HG03354 (cell line): ENCODE results near the gene MACROD2.

Experiments used
- ATAC-seq: cut with Tn5 transposase; IDR thresholded peaks from one replicate; pipeline ENCODE4 v1.9.1; 2021; ENCODE audit warnings: mild to moderate bottlenecking; ENCODE audit not compliant: unreplicated experiment, poor library complexity, severe bottlenecking

MACROD2 gene

DNA sequence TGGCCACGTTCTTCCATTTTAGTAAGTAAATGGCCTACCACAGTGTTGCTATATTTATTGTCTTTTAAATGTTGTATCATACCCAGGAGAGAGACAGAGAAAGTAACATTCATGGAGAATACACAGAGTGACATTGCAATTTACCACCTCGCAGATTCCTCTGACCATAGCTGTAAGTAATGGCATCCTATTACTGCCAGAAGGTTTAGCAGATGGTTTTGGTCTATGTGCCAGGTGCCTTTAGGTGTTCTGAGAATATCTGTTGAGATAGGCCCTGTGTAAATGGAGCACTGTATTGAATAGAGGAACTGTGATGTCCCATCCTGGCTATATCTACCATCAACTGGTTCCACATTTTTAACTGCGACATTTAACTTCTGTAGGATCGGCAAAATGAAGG, 2018.3 kb downstream of the MACROD2 start:
- no peak for ATAC-seq

DNA sequence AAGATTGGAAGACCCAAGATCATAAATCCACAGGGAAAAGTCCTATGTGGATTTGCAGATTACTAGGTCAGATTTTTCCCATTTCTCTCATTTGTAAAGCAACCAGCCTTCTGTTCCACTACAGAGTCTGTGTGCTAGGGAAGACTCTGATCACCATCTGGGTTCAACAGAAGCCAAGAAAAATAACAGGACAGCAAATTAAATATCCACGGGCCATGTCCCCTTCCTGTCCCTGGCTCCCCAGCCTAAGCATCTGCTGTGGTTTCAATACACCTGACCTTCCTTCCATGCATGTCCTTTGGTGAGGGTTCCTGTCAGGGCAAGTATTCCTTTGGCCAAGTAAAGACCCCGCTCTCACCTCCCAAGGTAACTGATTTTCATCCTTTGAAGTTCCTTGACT, 2019.1 kb downstream of the MACROD2 start:
- no peak for ATAC-seq

GRCh38 chr20:16017656-16018055, 2022.3 kb downstream of the MACROD2 start:
- ATAC-seq = no peak

DNA sequence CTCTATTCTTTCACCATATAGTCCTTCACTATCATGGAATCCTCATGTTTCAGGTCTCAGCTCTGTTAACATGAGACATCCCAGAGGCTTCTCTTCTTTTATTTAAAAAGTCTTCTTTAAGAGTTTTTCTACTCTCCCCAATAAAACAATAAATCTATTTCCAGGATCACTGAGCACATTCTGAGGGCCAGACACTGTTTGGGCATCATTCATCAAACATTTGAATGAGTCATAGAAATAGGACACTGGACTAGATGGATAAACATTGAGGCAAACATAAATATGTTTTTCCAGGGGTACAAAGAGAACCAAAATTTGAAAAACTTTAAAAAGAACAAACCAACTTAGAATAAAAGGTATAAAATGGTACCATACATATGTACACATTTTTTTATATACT, 2023.6 kb downstream of the MACROD2 start:
- ATAC-seq = no peak

GRCh38 chr20:16020971-16021370, 2025.7 kb downstream of the MACROD2 start:
- no peak for ATAC-seq

GRCh38 chr20:16025084-16025483, 2029.8 kb downstream of the MACROD2 start:
- ATAC-seq = no peak

- no peak for ATAC-seq
These were observed 2032.4 kb downstream of the MACROD2 start for GRCh38 chr20:16027686-16028085.

DNA sequence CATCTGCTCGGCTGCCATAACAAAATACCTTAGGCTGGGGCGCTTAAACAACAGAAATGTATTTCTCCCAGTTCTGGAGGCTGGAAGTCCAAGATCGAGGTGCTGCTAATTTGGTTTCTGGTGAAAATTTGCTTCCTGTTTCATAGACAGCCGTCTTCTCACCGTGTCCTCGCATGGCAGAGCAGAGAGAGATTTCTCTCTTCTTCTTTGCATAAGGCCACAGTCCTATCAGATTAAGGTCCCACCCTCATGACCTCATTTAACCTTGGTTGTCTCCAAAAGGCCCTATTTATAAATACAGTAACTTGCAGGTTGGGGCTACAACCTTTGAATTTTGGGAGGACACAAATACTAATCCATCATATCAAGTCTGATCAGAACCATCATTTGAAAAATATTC, 2033.6 kb downstream of the MACROD2 start:
- peak; percentile 86 for ATAC-seq

- ATAC-seq = no peak
These were observed 2034.9 kb downstream of the MACROD2 start for GRCh38 chr20:16030253-16030652.

GRCh38 chr20:16035576-16035975, 2040.3 kb downstream of the MACROD2 start:
- ATAC-seq = no peak

DNA sequence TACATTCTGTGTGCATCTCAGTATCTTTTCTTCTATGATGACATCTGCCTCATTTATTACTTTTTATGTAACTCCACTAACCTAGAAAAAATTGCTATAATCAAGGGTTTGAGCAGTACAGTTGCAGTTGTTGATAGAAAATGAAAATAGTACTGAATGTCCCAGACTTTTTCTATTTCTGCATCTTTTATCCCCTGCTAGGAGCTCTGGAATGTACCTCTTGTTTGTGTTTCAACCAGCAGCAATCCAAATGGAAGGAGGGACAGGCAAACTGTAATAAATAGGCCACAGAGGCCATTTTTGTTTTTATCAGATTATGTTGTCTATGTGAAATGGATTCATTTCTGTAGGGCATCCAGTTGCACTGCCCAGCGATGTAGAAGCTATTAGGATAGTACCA, 2041.0 kb downstream of the MACROD2 start:
- ATAC-seq = no peak

- no peak for ATAC-seq
These were observed 2045.4 kb downstream of the MACROD2 start for GRCh38 chr20:16040742-16041141.

DNA sequence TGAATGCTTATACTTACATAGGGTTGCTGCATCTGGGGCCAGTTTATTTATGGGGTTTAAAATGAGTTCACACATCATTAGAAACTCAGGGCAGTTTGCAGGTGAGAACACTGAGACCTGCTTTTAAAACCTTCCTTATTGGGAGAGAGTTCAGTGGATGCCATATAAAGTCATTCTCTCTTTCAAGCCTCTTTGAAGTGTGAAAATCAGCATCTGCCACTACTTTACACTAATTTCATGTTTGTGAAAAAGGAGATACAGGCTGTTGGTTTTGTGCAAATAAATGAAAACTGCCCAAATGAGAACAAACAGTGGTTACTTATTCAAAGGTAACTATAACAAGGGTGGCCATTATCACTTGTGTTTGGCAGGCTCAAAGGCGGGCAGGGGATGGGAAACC, 2047.4 kb downstream of the MACROD2 start:
- ATAC-seq = no peak

GRCh38 chr20:16043931-16044330, 2048.6 kb downstream of the MACROD2 start:
- no peak for ATAC-seq

GRCh38 chr20:16048876-16049275, 2053.6 kb downstream of the MACROD2 start:
- ATAC-seq = no peak

- no peak for ATAC-seq
These were observed 2054.3 kb downstream of the MACROD2 start for GRCh38 chr20:16049529-16050093.

DNA sequence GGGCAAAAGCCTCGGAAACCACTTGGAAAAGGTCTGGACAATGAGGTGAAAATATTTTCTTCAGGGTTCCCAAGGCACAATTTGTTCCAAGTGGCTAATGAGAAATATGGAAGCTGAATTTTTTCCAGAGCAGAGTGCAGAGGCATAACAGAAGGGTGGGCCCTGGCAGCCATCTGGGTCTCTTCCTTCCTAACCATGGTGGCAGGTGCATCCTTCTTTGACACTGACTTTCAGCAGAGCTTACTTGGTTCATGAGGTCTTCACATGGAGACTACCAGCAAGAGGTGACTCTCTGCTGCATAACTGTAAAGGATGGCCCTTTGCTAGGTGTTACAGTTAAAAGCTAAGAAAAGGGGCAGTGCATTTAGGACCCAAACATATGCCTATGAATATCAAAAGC, 2055.1 kb downstream of the MACROD2 start:
- no peak for ATAC-seq

GRCh38 chr20:16051968-16052367, 2056.7 kb downstream of the MACROD2 start:
- no peak for ATAC-seq

DNA sequence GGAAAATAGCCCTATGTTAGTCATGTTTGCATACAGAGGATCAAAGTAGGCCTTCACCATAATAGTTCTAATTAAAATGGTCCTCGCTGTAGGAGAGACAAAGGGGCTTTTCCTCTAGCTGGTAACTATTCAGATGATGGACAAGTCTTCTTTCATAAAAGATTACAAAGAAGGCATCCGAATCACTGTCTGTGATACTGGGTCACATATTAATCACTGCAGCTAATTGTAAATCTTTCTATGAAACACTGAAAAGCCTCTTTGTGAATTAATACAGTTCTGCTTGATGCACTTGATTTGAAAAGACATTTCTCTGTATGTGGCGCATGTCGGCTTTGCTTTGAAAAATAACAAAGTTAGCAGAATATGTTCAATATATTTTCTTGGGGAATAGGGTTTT, 2057.1 kb downstream of the MACROD2 start:
- ATAC-seq = no peak

DNA sequence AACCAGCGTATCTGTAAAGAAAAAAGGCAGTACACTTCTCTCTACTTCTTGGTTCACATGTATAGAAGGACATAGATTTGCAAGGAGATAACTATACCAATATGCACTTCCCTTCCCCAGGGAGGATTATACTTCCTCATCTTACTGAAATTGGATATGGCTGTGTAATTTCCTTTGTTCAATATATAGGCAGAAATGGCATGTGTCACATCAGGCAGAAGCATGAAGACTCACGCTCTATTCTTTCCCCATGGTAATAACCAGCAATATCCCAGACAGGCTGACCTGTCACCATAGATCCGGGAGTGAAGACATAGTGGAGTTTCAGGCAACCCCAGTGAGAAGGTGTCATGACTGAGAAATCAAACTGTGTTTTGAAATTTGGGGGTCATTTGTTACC, 2059.7 kb downstream of the MACROD2 start:
- ATAC-seq = no peak

GRCh38 chr20:16057651-16058050, 2062.3 kb downstream of the MACROD2 start:
- ATAC-seq = no peak

- ATAC-seq = no peak
These were observed 2063.0 kb downstream of the MACROD2 start for GRCh38 chr20:16058268-16058667.
